NB4 (cell line): ENCODE data around the gene DCP1B.

Experiments
- CTCF ChIP-seq: IDR thresholded peaks from one replicate; pipeline ENCODE4 v1.5.1; 2012; ENCODE audit warnings: low read depth, low read length
- MAX ChIP-seq: IDR thresholded peaks from 2 replicates; pipeline ENCODE4 v1.6.1; 2011; ENCODE audit warnings: low read depth, low read length
- POLR2A ChIP-seq: IDR thresholded peaks from 2 replicates; pipeline ENCODE4 v1.6.1; 2011; ENCODE audit warnings: mild to moderate bottlenecking; ENCODE audit not compliant: insufficient read length; ENCODE audit errors: extremely low read depth

GRCh38 chr12:1972856-1973317 lies 31.4 kb downstream of the DCP1B start:
- TF ChIP-seq CTCF (no peak), POLR2A (no peak), MAX (no peak)
